HepG2 (cell line): Measurements from ENCODE around the gene PRR29. TPM values are rescaled to one million over a fixed set of nuclear protein-coding genes. Genes with fewer than 3 reads are reported as not detected.

ENCODE experiments used
- ATAC-seq: fragments of 200-7000 bp; cut with Tn5 transposase; 3 replicates; pipeline ENCODE4 v1.9.1; 2020; ENCODE audit warnings: mild to moderate bottlenecking, moderate library complexity
- BruUV-seq: library from RNA; stranded (reverse); fragments of 400-500 nt; replicated peaks from 2 replicates; lab custom pipeline; 2021; lab: Mats Ljungman, UMichigan
- CTCF ChIA-PET: fragments of 300-600 bp; formaldehyde crosslinking; extraction: SDS; loops from one replicate; lab custom pipeline; 2021; ENCODE audit warnings: low total read pairs, inconsistent platforms, low intra/inter-chr PET ratio; lab: Yijun Ruan, JAX
- POLR2A ChIA-PET: fragments of 350-600 bp; sonication (Branson Sonifier 250); formaldehyde crosslinking; loops from one replicate; lab custom pipeline; 2020; ENCODE audit warnings: antibody characterized with exemption, inconsistent platforms; lab: Yijun Ruan, JAX
- DNase-seq: peaks from one replicate; pipeline ENCODE4 v3.0.0-alpha.2; 2015; ENCODE audit warnings: low spot score
- FAIRE-seq: peaks from 3 replicates; lab custom pipeline; 2011; peaks lifted over from hg19 to GRCh38; lab: Jason Lieb, UNC
- H2AFZ ChIP-seq: one replicate; pipeline ENCODE4 v1.6.1; 2011; ENCODE audit warnings: low read length, inconsistent platforms
- H3K27ac ChIP-seq: fragments of 300-600 bp; 3 replicates; pipeline ENCODE4 v1.8.0; 2011; ENCODE audit warnings: mixed run types, mild to moderate bottlenecking, mixed read lengths, low read length, inconsistent platforms; ENCODE audit not compliant: insufficient read depth; ENCODE audit errors: extremely low read length
- H3K27me3 ChIP-seq, 2 experiments: fragments of 200-600 bp in 1 of 2; 2 replicates in 1 of 2; 3 replicates in 1 of 2; pipeline versions ENCODE4 v1.6.0 to v1.8.0; 2011; ENCODE audit warnings: low read length in 2 of 2, mild to moderate bottlenecking in 2 of 2, moderate library complexity in 2 of 2, inconsistent platforms in 1 of 2; ENCODE audit not compliant: insufficient read depth in 2 of 2, control insufficient read depth in 1 of 2
- H3K36me3 ChIP-seq, 2 experiments: fragments of 200-600 bp in 1 of 2; replicated peaks in 1 of 2; 2 replicates in 1 of 2; 3 replicates in 1 of 2; pipeline versions ENCODE4 v1.5.1 to v1.8.0; 2011; ENCODE audit warnings: low read length in 2 of 2, inconsistent platforms in 1 of 2; ENCODE audit not compliant: insufficient read depth in 2 of 2, control insufficient read depth in 1 of 2
- H3K4me1 ChIP-seq: 2 replicates; pipeline ENCODE4 v1.5.1; 2012; ENCODE audit warnings: low read length, inconsistent platforms; ENCODE audit not compliant: insufficient read depth
- H3K4me2 ChIP-seq: 2 replicates; pipeline ENCODE4 v1.6.0; 2011; ENCODE audit warnings: low read depth, low read length, inconsistent platforms
- H3K4me3 ChIP-seq, 3 experiments: fragments of 200-600 bp in 1 of 3; sonication (generic), shearing (Covaris generic) in 1 of 3; replicated peaks in 1 of 3; 2 replicates each; pipeline ENCODE4 v1.5.1; 2011 to 2016; ENCODE audit warnings: low read length in 3 of 3, inconsistent platforms in 2 of 3, low read depth in 2 of 3, mild to moderate bottlenecking in 2 of 3, control low read depth in 1 of 3, mixed read lengths in 1 of 3; ENCODE audit not compliant: insufficient read depth in 1 of 3
- H3K79me2 ChIP-seq: one replicate; pipeline ENCODE4 v1.6.1; 2011; ENCODE audit warnings: low read length, inconsistent platforms; ENCODE audit not compliant: insufficient read depth
- H3K9ac ChIP-seq: 2 replicates; pipeline ENCODE4 v1.6.0; 2011; ENCODE audit warnings: mild to moderate bottlenecking, low read depth, low read length, inconsistent platforms; ENCODE audit not compliant: insufficient read depth
- H3K9me3 ChIP-seq: 2 replicates; pipeline ENCODE4 v1.5.1; 2012; ENCODE audit warnings: mild to moderate bottlenecking, low read length
- H4K20me1 ChIP-seq: 2 replicates; pipeline ENCODE4 v1.6.0; 2011; ENCODE audit warnings: inconsistent platforms, mild to moderate bottlenecking, low read length, moderate library complexity; ENCODE audit not compliant: insufficient read depth
- AGO1 ChIP-seq: fragments of 200-400 bp; formaldehyde crosslinking; IDR thresholded peaks from 2 replicates; pipeline ENCODE4 v1.6.1; 2017; ENCODE audit warnings: mild to moderate bottlenecking, low read depth, low read length, moderate library complexity; ENCODE audit not compliant: poor library complexity, severe bottlenecking
- BHLHE40 ChIP-seq: IDR thresholded peaks from 2 replicates; pipeline ENCODE4 v1.6.1; 2011; ENCODE audit warnings: low read length, improper control_type of control experiment
- CEBPB ChIP-seq: IDR thresholded peaks from 2 replicates; pipeline ENCODE4 v1.6.1; 2011; ENCODE audit warnings: low read depth, low read length, improper control_type of control experiment, borderline replicate concordance
- CHD4 ChIP-seq: fragments of 200-600 bp; sonication (generic); IDR thresholded peaks from 2 replicates; pipeline ENCODE4 v1.7.0; 2017; ENCODE audit warnings: mild to moderate bottlenecking, low read length, borderline replicate concordance
- GABPB1 ChIP-seq: IDR thresholded peaks from 2 replicates; pipeline ENCODE4 v1.6.1; 2016; ENCODE audit warnings: mild to moderate bottlenecking, missing genetic modification reagents, moderate library complexity, missing compliant biosample characterization
- GATAD2A ChIP-seq: IDR thresholded peaks from 2 replicates; pipeline ENCODE4 v1.6.1; 2016
- MYPOP ChIP-seq: sonication (generic); formaldehyde crosslinking; IDR thresholded peaks from 2 replicates; pipeline ENCODE4 v1.8.1; 2023; ENCODE audit warnings: mild to moderate bottlenecking, moderate library complexity, missing genetic modification reagents
- SAP130 ChIP-seq: IDR thresholded peaks from 2 replicates; pipeline ENCODE4 v1.6.1; 2016; ENCODE audit warnings: low read depth
- UBTF ChIP-seq: sonication (generic); formaldehyde crosslinking; IDR thresholded peaks from 2 replicates; pipeline ENCODE4 v1.4.0; 2020; ENCODE audit warnings: mild to moderate bottlenecking, missing genetic modification reagents
- ZNF235 ChIP-seq: sonication (generic); formaldehyde crosslinking; IDR thresholded peaks from 2 replicates; pipeline ENCODE4 v1.8.1; 2023; ENCODE audit warnings: mild to moderate bottlenecking, missing genetic modification reagents, borderline replicate concordance
- ZNF609 ChIP-seq: sonication (generic); formaldehyde crosslinking; IDR thresholded peaks from 2 replicates; pipeline ENCODE4 v1.4.0; 2020; ENCODE audit warnings: mild to moderate bottlenecking, missing genetic modification reagents, borderline replicate concordance
- ZNF772 ChIP-seq: sonication (generic); formaldehyde crosslinking; IDR thresholded peaks from 2 replicates; pipeline ENCODE4 v1.5.0; 2020; ENCODE audit warnings: mild to moderate bottlenecking, missing genetic modification reagents
- WGBS: methylation state at CpG from one replicate; pipeline ENCODE4 v1.1.6; 2017; ENCODE audit warnings: low lambda C conversion rate; 5-methylcytosine and 5-hydroxymethylcytosine counted together
- in situ Hi-C: cut with HindIII; loops from 2 replicates; pipeline ENCODE4 v1.10.0; 2017; ENCODE audit warnings: low pct_unique_long_range_greater_than_20kb; ENCODE audit not compliant: extremely low pct_ligation_motif_present
- intact Hi-C: fragments of 100-400 bp; cut with micrococcal nuclease; formaldehyde crosslinking; loops from one replicate; pipeline ENCODE4 v1.10.0; 2022; ENCODE audit not compliant: unreplicated experiment
- polyA plus RNA-seq, 8 experiments: library from polyadenylated mRNA; depleted of rRNA in 3 of 8; stranded (reverse) in 7 of 8; unstranded in 1 of 8; fragments of >200 nt; fragmentation: Illumina TruSeq in 4 of 8; extraction: Trizol in 4 of 8; gene quantifications; 2 replicates each; pipeline versions ENCODE4 v1.2.1 to v1.2.3, GENCODE V29; 2011 to 2016; ENCODE audit warnings: low read depth in 4 of 8, missing spikeins in 1 of 8, mixed read lengths in 1 of 8; ENCODE audit not compliant: insufficient read depth in 1 of 8
- total RNA-seq, 5 experiments: library from RNA; depleted of rRNA; stranded (reverse); fragments of >200 nt; fragmentation: Illumina TruSeq; extraction: Trizol; gene quantifications; 2 replicates each; pipeline ENCODE4 v1.2.3, GENCODE V29; 2016; ENCODE audit warnings: low read depth in 1 of 5

Gene PRR29
- total and polyA plus RNA-seq, 2 of the 13 experiments (the other 11 are each of a cell fraction or from before 2014, with no cell fraction given), result 0.07 to 0.20 TPM

DNA sequence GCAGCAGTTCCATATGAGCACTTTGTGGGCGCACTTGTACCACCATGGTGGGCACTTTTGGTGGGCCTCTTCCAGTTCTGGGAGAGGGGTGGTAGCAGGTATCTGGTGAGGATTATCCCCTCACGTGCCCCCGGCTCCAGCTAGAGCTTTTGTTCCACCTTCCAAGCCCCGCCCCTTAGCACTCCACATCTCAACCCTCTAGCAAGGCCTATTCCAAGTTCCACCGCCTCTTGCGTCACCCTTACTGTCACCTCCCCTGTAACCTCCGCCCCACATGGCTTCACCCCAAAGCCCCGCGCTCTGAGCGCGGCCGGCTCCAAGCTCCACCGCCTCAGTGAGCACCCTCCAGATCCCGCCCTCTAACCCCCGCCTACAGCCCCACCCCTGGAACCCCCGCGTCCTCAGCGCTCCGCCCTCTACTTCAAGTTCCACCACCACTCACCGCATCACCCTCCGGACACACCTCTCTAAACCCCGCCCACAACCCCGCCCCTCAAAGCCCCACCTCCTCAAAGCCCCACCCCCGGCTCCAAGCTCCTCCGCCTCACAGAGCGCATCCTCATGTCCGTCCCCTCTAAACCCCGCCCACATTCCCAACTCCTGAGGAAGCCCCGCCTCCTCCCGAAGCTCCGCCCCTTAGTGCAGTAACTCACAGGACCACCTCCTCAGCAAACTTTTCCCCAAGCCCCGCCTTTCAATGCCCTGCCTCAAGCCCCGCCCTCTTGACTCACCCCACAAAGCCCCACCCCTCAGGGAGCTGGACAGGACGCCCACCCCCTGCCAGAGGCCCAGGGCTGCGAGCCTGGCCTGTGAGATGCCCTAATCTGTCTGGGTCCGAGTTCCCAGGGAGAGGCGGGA, 36.6 kb upstream of the PRR29 start (continued):
- peak; percentile 82 for TF ChIP-seq CEBPB
- TF ChIP-seq, all 625 proteins: peak for 7

DNA sequence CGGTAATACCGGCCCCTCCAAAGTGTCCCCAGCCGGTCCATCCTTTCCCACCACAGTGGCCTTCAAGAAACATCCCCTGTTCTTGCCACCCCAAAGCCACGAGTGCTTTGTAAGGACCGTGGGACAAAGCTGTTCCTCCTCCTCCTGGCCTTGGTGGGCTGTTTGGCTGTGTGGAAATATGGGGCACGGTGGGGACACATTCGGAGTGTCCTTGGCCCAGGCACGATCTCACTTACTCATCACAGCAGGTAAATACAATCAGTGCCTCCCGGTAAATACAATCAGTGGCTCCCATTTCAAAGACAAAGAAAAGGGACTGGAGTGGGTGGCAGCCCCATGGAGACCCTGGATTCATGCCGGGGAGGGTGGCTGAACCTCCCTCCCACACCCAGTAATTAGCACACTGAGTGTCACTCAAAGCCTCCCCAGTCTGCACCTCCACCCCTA, 35.8 kb upstream of the PRR29 start:
- in situ Hi-C loops (no loop called here), intact Hi-C loops (no loop called here)
- ChIA-PET CTCF (no interaction called here), POLR2A (interaction anchor here (0.7 to 1.6 kb wide), 4 partner anchors 16 to 412 kb away, joined by 3 to 9 read pairs (median 4); partner anchors contain the start of gene DCAF7)
- H3K9ac ChIP-seq, result no peak overlapping the region
- peak; percentile 70 for DNase-seq
- H4K20me1 ChIP-seq, result no peaks in the 10 kb centered on the region; the same call in 1 of the 2 replicates
- H3K36me3 ChIP-seq, result no peaks in the 10 kb centered on the region
- H2AFZ ChIP-seq, result no peak overlapping the region
- peaks cover 19% of the 10 kb centered on the region for H3K4me1 ChIP-seq
- peaks cover 6 to 24% of the 10 kb centered on the region in 2 experiments; a peak in 2 of 5 replicates for H3K27me3 ChIP-seq
- 10% methylated on average over 10 of the region's 10 CpGs for WGBS
- peak overlapping the region in 1 of 3 experiments; percentile 29; a peak in 1 of 6 replicates for H3K4me3 ChIP-seq
- no peak for FAIRE-seq
- H3K79me2 ChIP-seq, result no peaks in the 10 kb centered on the region
- peak overlapping the region; percentile 2 for H3K27ac ChIP-seq
- ATAC-seq, result peak; percentile 60
- no peaks in the 10 kb centered on the region for H3K9me3 ChIP-seq
- peak overlapping the region; percentile 52 for H3K4me2 ChIP-seq
- BruUV-seq, result no TSS peak
- TF ChIP-seq ZNF772, result 0 out of 2 replicates have a peak, but pooled peaks have one; percentile 37
- peak; percentile 22; the same call in 1 of the 2 replicates for TF ChIP-seq GABPB1 (CRISPR knock-in tag)
- peak; percentile 27; the same call in 1 of the 2 replicates for TF ChIP-seq UBTF (CRISPR knock-in tag)
- TF ChIP-seq GATAD2A, result peak; percentile 77
- TF ChIP-seq CHD4, result no peak
- peak; percentile 72; the same call in 1 of the 2 replicates for TF ChIP-seq ZNF609 (CRISPR knock-in tag)
- TF ChIP-seq AGO1, result no peak
- peak; percentile 48; the same call in 1 of the 2 replicates for TF ChIP-seq SAP130 (CRISPR knock-in tag)
- TF ChIP-seq MYPOP, result no peak
- TF ChIP-seq ZNF235 (CRISPR knock-in tag), result no peak
- TF ChIP-seq BHLHE40, result peak; percentile 65; the same call in 1 of the 2 replicates
